Breast epithelium (tissue), 3 donors: ENCODE results near the gene SLC1A3.

Source experiments
- CTCF ChIP-seq, 3 donors: fragments of 450-650 bp; IDR thresholded peaks; one replicate each; pipeline ENCODE4 v1.5.1; 2016 to 2017; ENCODE audit warnings: antibody characterized with exemption in 3 of 3, mild to moderate bottlenecking in 3 of 3, moderate library complexity in 3 of 3
- POLR2A ChIP-seq: fragments of 450-650 bp; IDR thresholded peaks from one replicate; pipeline ENCODE4 v1.6.1; 2016; ENCODE audit warnings: antibody characterized with exemption, mild to moderate bottlenecking, moderate library complexity
- POLR2AphosphoS5 ChIP-seq, 3 donors: sonication (generic); formaldehyde crosslinking; IDR thresholded peaks; one replicate each; pipeline ENCODE4 v1.6.1; 2017; ENCODE audit warnings: antibody characterized with exemption in 3 of 3

GRCh38 chr5:36573438-36573837 is 33.0 kb upstream of the SLC1A3 start:
- TF ChIP-seq CTCF (IDR thresholded peaks at IDR 0.05) (no peak), POLR2A (no peak), POLR2AphosphoS5 (IDR thresholded peaks at IDR 0.05) (no peak)
